ENCODE data around the gene HMCN2. TPM values are rescaled to one million over a fixed set of nuclear protein-coding genes. Genes with fewer than 3 reads are reported as not detected.

The HMCN2 gene
- total and polyA plus RNA-seq, 2 of the 4 experiments (the other 2 are of a cell fraction), result 0.02 TPM; not detected in 1

DNA sequence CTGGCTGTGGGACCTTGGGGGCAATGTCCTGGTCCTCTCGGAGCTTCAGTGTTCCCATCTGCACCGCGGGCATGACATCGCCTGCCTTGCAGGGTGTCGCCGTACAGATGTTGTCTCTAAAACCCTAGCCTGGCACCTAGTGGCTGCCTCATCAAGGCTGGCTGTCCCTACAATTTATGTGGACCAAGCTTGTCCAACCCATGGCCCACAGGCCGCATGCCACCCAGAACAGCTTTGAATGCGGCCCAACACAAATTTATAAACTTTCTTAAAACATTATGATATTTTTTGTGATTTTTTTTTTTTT is 160.9 kb downstream of the HMCN2 start:
- no peak overlapping the region for H3K27ac ChIP-seq (ENCODE audit: insufficient read depth, low read length)
- H2AK5ac ChIP-seq (ENCODE audit: low read depth, low read length), result no peak overlapping the region
- H2BK20ac ChIP-seq (ENCODE audit: low read depth, low read length), result no peak overlapping the region
- H4K20me1 ChIP-seq (ENCODE audit: insufficient read depth, low read length), result no peaks in the 10 kb centered on the region
- H4K8ac ChIP-seq (ENCODE audit: low read depth in 2 of 2, low read length in 2 of 2), result no peak overlapping the region
- H4K5ac ChIP-seq (ENCODE audit: low read depth, low read length), result no peak overlapping the region
- in situ Hi-C loops (cut with MboI; ENCODE audit: low sequenced_read_pairs), result no loop called here
- H3K23ac ChIP-seq (ENCODE audit: low read depth, low read length), result no peak overlapping the region
- H3K9me1 ChIP-seq (ENCODE audit: insufficient read depth, low read length), result no peaks in the 10 kb centered on the region
- TF ChIP-seq CEBPB (IDR thresholded peaks at IDR 0.05; ENCODE audit: low read depth, low read length) (no peak), ELK1 (IDR thresholded peaks at IDR 0.05; ENCODE audit: borderline replicate concordance, low read depth, low read length) (no peak), RCOR1 (IDR thresholded peaks at IDR 0.05; ENCODE audit: insufficient replicate concordance, low read length) (no peak), MAZ (IDR thresholded peaks at IDR 0.05; ENCODE audit: borderline replicate concordance, low read depth, low read length) (no peak), POLR2A (IDR thresholded peaks at IDR 0.05; ENCODE audit: low read depth, low read length) (no peak), RFX5 (IDR thresholded peaks at IDR 0.05; ENCODE audit: low read depth, low read length) (no peak), FOS (IDR thresholded peaks at IDR 0.05; ENCODE audit: low read depth, low read length) (no peak), CHD1 (IDR thresholded peaks at IDR 0.05; ENCODE audit: low read depth, low read length) (no peak), MXI1 (IDR thresholded peaks at IDR 0.05; ENCODE audit: borderline replicate concordance, low read depth, low read length) (no peak), NFE2L2 (IDR thresholded peaks at IDR 0.05; ENCODE audit: low read depth, low read length) (no peak), BHLHE40 (IDR thresholded peaks at IDR 0.05; ENCODE audit: low read depth, low read length) (no peak), SMC3 (IDR thresholded peaks at IDR 0.05; ENCODE audit: low read depth, low read length) (no peak), RAD21 (IDR thresholded peaks at IDR 0.05; ENCODE audit: low read length) (no peak)
- TF ChIP-seq, protein P1, sequence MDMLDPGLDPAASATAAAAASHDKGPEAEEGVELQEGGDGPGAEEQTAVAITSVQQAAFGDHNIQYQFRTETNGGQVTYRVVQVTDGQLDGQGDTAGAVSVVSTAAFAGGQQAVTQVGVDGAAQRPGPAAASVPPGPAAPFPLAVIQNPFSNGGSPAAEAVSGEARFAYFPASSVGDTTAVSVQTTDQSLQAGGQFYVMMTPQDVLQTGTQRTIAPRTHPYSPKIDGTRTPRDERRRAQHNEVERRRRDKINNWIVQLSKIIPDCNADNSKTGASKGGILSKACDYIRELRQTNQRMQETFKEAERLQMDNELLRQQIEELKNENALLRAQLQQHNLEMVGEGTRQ (IDR thresholded peaks at IDR 0.05; ENCODE audit: low read depth, low read length), result no peak
- TF ChIP-seq, protein P2, sequence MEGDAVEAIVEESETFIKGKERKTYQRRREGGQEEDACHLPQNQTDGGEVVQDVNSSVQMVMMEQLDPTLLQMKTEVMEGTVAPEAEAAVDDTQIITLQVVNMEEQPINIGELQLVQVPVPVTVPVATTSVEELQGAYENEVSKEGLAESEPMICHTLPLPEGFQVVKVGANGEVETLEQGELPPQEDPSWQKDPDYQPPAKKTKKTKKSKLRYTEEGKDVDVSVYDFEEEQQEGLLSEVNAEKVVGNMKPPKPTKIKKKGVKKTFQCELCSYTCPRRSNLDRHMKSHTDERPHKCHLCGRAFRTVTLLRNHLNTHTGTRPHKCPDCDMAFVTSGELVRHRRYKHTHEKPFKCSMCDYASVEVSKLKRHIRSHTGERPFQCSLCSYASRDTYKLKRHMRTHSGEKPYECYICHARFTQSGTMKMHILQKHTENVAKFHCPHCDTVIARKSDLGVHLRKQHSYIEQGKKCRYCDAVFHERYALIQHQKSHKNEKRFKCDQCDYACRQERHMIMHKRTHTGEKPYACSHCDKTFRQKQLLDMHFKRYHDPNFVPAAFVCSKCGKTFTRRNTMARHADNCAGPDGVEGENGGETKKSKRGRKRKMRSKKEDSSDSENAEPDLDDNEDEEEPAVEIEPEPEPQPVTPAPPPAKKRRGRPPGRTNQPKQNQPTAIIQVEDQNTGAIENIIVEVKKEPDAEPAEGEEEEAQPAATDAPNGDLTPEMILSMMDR (conservative IDR thresholded peaks at IDR 0.05; ENCODE audit: low read depth, low read length), result no peak
- no peaks in the 10 kb centered on the region for H3K9me3 ChIP-seq (ENCODE audit: control insufficient read depth, insufficient read depth, low read length)
- H3K4me3 ChIP-seq (ENCODE audit: insufficient read depth, low read depth, low read length), result no peak overlapping the region
- H3K56ac ChIP-seq (ENCODE audit: extremely low read depth, insufficient read depth, low read length), result no peak overlapping the region
- no peak overlapping the region for H3K9ac ChIP-seq (ENCODE audit: low read depth, low read length)
- H3K27me3 ChIP-seq (ENCODE audit: control insufficient read depth, insufficient read depth, low read length), result peaks cover 4% of the 10 kb centered on the region
- no peak overlapping the region for H3K14ac ChIP-seq (replicated peaks; ENCODE audit: low read depth, low read length)
- no peak overlapping the region for H4K91ac ChIP-seq (ENCODE audit: insufficient read depth, low read depth, low read length)
- 92% methylated on average over 6 of the region's 8 CpGs; no CpG with 5 or more reads in 1 of the 2 experiments for WGBS, 2 experiments (ENCODE audit: extremely low coverage in 2 of 2, insufficient read length in 1 of 2)
- ChIA-PET POLR2A (ENCODE audit: unreplicated experiment) (no interaction called here), CTCF (no interaction called here)
- peaks cover 12% of the 10 kb centered on the region for H3K4me1 ChIP-seq (ENCODE audit: control insufficient read depth, insufficient read depth, low read length)
- no peak overlapping the region for H2BK5ac ChIP-seq (ENCODE audit: low read depth, low read length, poor library complexity, severe bottlenecking)
- intact Hi-C loops (cut with micrococcal nuclease), result no loop called here
- dilution Hi-C loops (cut with HindIII; ENCODE audit: low sequenced_read_pairs, unreplicated experiment), result no loop called here
- no peak overlapping the region for H2AK9ac ChIP-seq (replicated peaks; ENCODE audit: low read depth, low read length, poor library complexity)
- no peaks in the 10 kb centered on the region for H3K36me3 ChIP-seq (ENCODE audit: control insufficient read depth, insufficient read depth, low read length)
- no peak overlapping the region for H2AFZ ChIP-seq (replicated peaks; ENCODE audit: low read length, poor library complexity)
- no peak overlapping the region for H2BK15ac ChIP-seq (ENCODE audit: low read depth, low read length)
- H3K4me2 ChIP-seq (ENCODE audit: low read depth, low read length), result no peak overlapping the region
- H3K18ac ChIP-seq (ENCODE audit: low read depth, low read length), result no peak overlapping the region
- H2BK120ac ChIP-seq (ENCODE audit: low read depth, low read length), result no peak overlapping the region
- ATAC-seq (ENCODE audit: low read depth), result no peak
- no TSS peak for BruUV-seq (replicated peaks)
- H3K79me1 ChIP-seq (ENCODE audit: low read depth in 1 of 2, low read length in 2 of 2), result no peaks in the 10 kb centered on the region
- no peak overlapping the region for H3K4ac ChIP-seq (ENCODE audit: low read depth, low read length)
- DNase-seq, result no peak
